ENCODE measurements around the gene USP36. TPM values are rescaled to one million over a fixed set of nuclear protein-coding genes. Genes with fewer than 3 reads are reported as not detected.

Gene USP36
- total and polyA plus RNA-seq, 2 donors = 10.1 to 32.5 TPM

- Histone ChIP-seq H3K36me3 (ENCODE audit: control insufficient read depth in 2 of 2, insufficient read depth in 2 of 2, low read length in 1 of 2) (peaks cover 68 to 94% of the 10 kb centered on the region in 2 donors), H3K4me3 (ENCODE audit: low read length in 2 of 2) (no peak overlapping the region), H3K27me3 (ENCODE audit: control insufficient read depth in 2 of 2, insufficient read depth in 1 of 2, low read length in 1 of 2) (no peaks in the 10 kb centered on the region), H3K27ac (ENCODE audit: low read depth in 1 of 2, low read length in 1 of 2) (no peak overlapping the region), H3K4me1 (ENCODE audit: control insufficient read depth in 2 of 2, insufficient read depth in 2 of 2, low read length in 2 of 2) (peaks cover 12 to 34% of the 10 kb centered on the region in 2 donors), H3K9me3 (ENCODE audit: control insufficient read depth in 2 of 2, insufficient read depth in 1 of 2, low read length in 1 of 2) (no peaks in the 10 kb centered on the region)
- no peak for DNase-seq (ENCODE audit: low read depth in 6 of 9, low spot score in 9 of 9)
- 98% methylated on average over 6 of the region's 6 CpGs for WGBS
Observed at GRCh38 chr17:78825696-78826095, 14.9 kb downstream of the USP36 start.

GRCh38 chr17:78824240-78824639, 16.4 kb downstream of the USP36 start:
- WGBS = 85% methylated on average over 7 of the region's 7 CpGs
- DNase-seq (ENCODE audit: low read depth in 6 of 9, low spot score in 9 of 9) = no peak
- no peak overlapping the region for H3K4me3 ChIP-seq (ENCODE audit: low read length in 2 of 2)
- peaks cover 15 to 48% of the 10 kb centered on the region in 2 donors for H3K4me1 ChIP-seq (ENCODE audit: control insufficient read depth in 2 of 2, insufficient read depth in 2 of 2, low read length in 2 of 2)
- no peaks in the 10 kb centered on the region for H3K9me3 ChIP-seq (ENCODE audit: control insufficient read depth in 2 of 2, insufficient read depth in 1 of 2, low read length in 1 of 2)
- no peaks in the 10 kb centered on the region for H3K27me3 ChIP-seq (ENCODE audit: control insufficient read depth in 2 of 2, insufficient read depth in 1 of 2, low read length in 1 of 2)
- peak overlapping the region in 1 of 2 donors; percentile 41 for H3K27ac ChIP-seq (ENCODE audit: low read depth in 1 of 2, low read length in 1 of 2)
- H3K36me3 ChIP-seq (ENCODE audit: control insufficient read depth in 2 of 2, insufficient read depth in 2 of 2, low read length in 1 of 2) = peaks cover 58 to 94% of the 10 kb centered on the region in 2 donors

- peaks cover 22 to 56% of the 10 kb centered on the region in 2 donors for H3K4me1 ChIP-seq (ENCODE audit: control insufficient read depth in 2 of 2, insufficient read depth in 2 of 2, low read length in 2 of 2)
- 96% methylated on average over 14 of the region's 14 CpGs for WGBS
- H3K36me3 ChIP-seq (ENCODE audit: control insufficient read depth in 2 of 2, insufficient read depth in 2 of 2, low read length in 1 of 2) = peaks cover 51 to 89% of the 10 kb centered on the region in 2 donors
- DNase-seq (ENCODE audit: low read depth in 6 of 9, low spot score in 9 of 9) = no peak
- no peak overlapping the region for H3K4me3 ChIP-seq (ENCODE audit: low read length in 2 of 2)
- no peaks in the 10 kb centered on the region for H3K9me3 ChIP-seq (ENCODE audit: control insufficient read depth in 2 of 2, insufficient read depth in 1 of 2, low read length in 1 of 2)
- no peaks in the 10 kb centered on the region for H3K27me3 ChIP-seq (ENCODE audit: control insufficient read depth in 2 of 2, insufficient read depth in 1 of 2, low read length in 1 of 2)
- H3K27ac ChIP-seq (ENCODE audit: low read depth in 1 of 2, low read length in 1 of 2) = no peak overlapping the region
Observed at GRCh38 chr17:78823282-78824046, 17.1 kb downstream of the USP36 start.

GRCh38 chr17:78822552-78822951, 18.1 kb downstream of the USP36 start:
- Histone ChIP-seq H3K36me3 (ENCODE audit: control insufficient read depth in 2 of 2, insufficient read depth in 2 of 2, low read length in 1 of 2) (peaks cover 53 to 90% of the 10 kb centered on the region in 2 donors), H3K27me3 (ENCODE audit: control insufficient read depth in 2 of 2, insufficient read depth in 1 of 2, low read length in 1 of 2) (no peaks in the 10 kb centered on the region), H3K4me3 (ENCODE audit: low read length in 2 of 2) (no peak overlapping the region), H3K4me1 (ENCODE audit: control insufficient read depth in 2 of 2, insufficient read depth in 2 of 2, low read length in 2 of 2) (peaks cover 31 to 65% of the 10 kb centered on the region in 2 donors), H3K9me3 (ENCODE audit: control insufficient read depth in 2 of 2, insufficient read depth in 1 of 2, low read length in 1 of 2) (no peaks in the 10 kb centered on the region), H3K27ac (ENCODE audit: low read depth in 1 of 2, low read length in 1 of 2) (no peak overlapping the region)
- DNase-seq (ENCODE audit: low read depth in 6 of 9, low spot score in 9 of 9) = no peak
- WGBS = 98% methylated on average over 14 of the region's 14 CpGs

GRCh38 chr17:78821961-78822360, 18.7 kb downstream of the USP36 start:
- WGBS = 97% methylated on average over 8 of the region's 8 CpGs
- no peak for DNase-seq (ENCODE audit: low read depth in 6 of 9, low spot score in 9 of 9)
- H3K9me3 ChIP-seq (ENCODE audit: control insufficient read depth in 2 of 2, insufficient read depth in 1 of 2, low read length in 1 of 2) = no peaks in the 10 kb centered on the region
- H3K4me1 ChIP-seq (ENCODE audit: control insufficient read depth in 2 of 2, insufficient read depth in 2 of 2, low read length in 2 of 2) = peaks cover 37 to 71% of the 10 kb centered on the region in 2 donors
- peaks cover 47 to 85% of the 10 kb centered on the region in 2 donors for H3K36me3 ChIP-seq (ENCODE audit: control insufficient read depth in 2 of 2, insufficient read depth in 2 of 2, low read length in 1 of 2)
- H3K27ac ChIP-seq (ENCODE audit: low read depth in 1 of 2, low read length in 1 of 2) = no peak overlapping the region
- H3K4me3 ChIP-seq (ENCODE audit: low read length in 2 of 2) = no peak overlapping the region
- H3K27me3 ChIP-seq (ENCODE audit: control insufficient read depth in 2 of 2, insufficient read depth in 1 of 2, low read length in 1 of 2) = no peaks in the 10 kb centered on the region

- Histone ChIP-seq H3K4me3 (ENCODE audit: low read length in 2 of 2) (no peak overlapping the region), H3K27ac (ENCODE audit: low read depth in 1 of 2, low read length in 1 of 2) (peak overlapping the region in 1 of 2 donors; percentile 95), H3K9me3 (ENCODE audit: control insufficient read depth in 2 of 2, insufficient read depth in 1 of 2, low read length in 1 of 2) (no peaks in the 10 kb centered on the region), H3K27me3 (ENCODE audit: control insufficient read depth in 2 of 2, insufficient read depth in 1 of 2, low read length in 1 of 2) (no peaks in the 10 kb centered on the region), H3K36me3 (ENCODE audit: control insufficient read depth in 2 of 2, insufficient read depth in 2 of 2, low read length in 1 of 2) (peaks cover 43 to 74% of the 10 kb centered on the region in 2 donors), H3K4me1 (ENCODE audit: control insufficient read depth in 2 of 2, insufficient read depth in 2 of 2, low read length in 2 of 2) (peaks cover 40 to 80% of the 10 kb centered on the region in 2 donors)
- no peak for DNase-seq (ENCODE audit: low read depth in 6 of 9, low spot score in 9 of 9)
- WGBS = 97% methylated on average over 13 of the region's 13 CpGs
Observed at GRCh38 chr17:78820841-78821240, 19.8 kb downstream of the USP36 start.

- H3K4me3 ChIP-seq (ENCODE audit: low read length in 2 of 2) = no peak overlapping the region
- DNase-seq (ENCODE audit: low read depth in 6 of 9, low spot score in 9 of 9) = no peak
- 94% methylated on average over 18 of the region's 18 CpGs for WGBS
- peaks cover 39 to 70% of the 10 kb centered on the region in 2 donors for H3K36me3 ChIP-seq (ENCODE audit: control insufficient read depth in 2 of 2, insufficient read depth in 2 of 2, low read length in 1 of 2)
- H3K27ac ChIP-seq (ENCODE audit: low read depth in 1 of 2, low read length in 1 of 2) = peak overlapping the region; percentile 92 to 95
- H3K4me1 ChIP-seq (ENCODE audit: control insufficient read depth in 2 of 2, insufficient read depth in 2 of 2, low read length in 2 of 2) = peaks cover 36 to 73% of the 10 kb centered on the region in 2 donors
- no peaks in the 10 kb centered on the region for H3K27me3 ChIP-seq (ENCODE audit: control insufficient read depth in 2 of 2, insufficient read depth in 1 of 2, low read length in 1 of 2)
- no peaks in the 10 kb centered on the region for H3K9me3 ChIP-seq (ENCODE audit: control insufficient read depth in 2 of 2, insufficient read depth in 1 of 2, low read length in 1 of 2)
Observed at GRCh38 chr17:78819806-78820792, 20.5 kb downstream of the USP36 start.

GRCh38 chr17:78819402-78819801, 21.2 kb downstream of the USP36 start:
- no peak for DNase-seq (ENCODE audit: low read depth in 6 of 9, low spot score in 9 of 9)
- Histone ChIP-seq H3K36me3 (ENCODE audit: control insufficient read depth in 2 of 2, insufficient read depth in 2 of 2, low read length in 1 of 2) (peaks cover 39 to 69% of the 10 kb centered on the region in 2 donors), H3K27me3 (ENCODE audit: control insufficient read depth in 2 of 2, insufficient read depth in 1 of 2, low read length in 1 of 2) (no peaks in the 10 kb centered on the region), H3K4me3 (ENCODE audit: low read length in 2 of 2) (no peak overlapping the region), H3K9me3 (ENCODE audit: control insufficient read depth in 2 of 2, insufficient read depth in 1 of 2, low read length in 1 of 2) (no peaks in the 10 kb centered on the region), H3K4me1 (ENCODE audit: control insufficient read depth in 2 of 2, insufficient read depth in 2 of 2, low read length in 2 of 2) (peaks cover 33 to 67% of the 10 kb centered on the region in 2 donors), H3K27ac (ENCODE audit: low read depth in 1 of 2, low read length in 1 of 2) (peak overlapping the region; percentile 92 to 95)
- 81% methylated on average over 8 of the region's 8 CpGs for WGBS
